HG02798 (cell line): ENCODE data around the gene MAP3K14.

Experiments
- ATAC-seq: cut with Tn5 transposase; IDR thresholded peaks from one replicate; pipeline ENCODE4 v1.9.1; 2021; ENCODE audit warnings: mild to moderate bottlenecking; ENCODE audit not compliant: unreplicated experiment, poor library complexity

MAP3K14 gene

DNA sequence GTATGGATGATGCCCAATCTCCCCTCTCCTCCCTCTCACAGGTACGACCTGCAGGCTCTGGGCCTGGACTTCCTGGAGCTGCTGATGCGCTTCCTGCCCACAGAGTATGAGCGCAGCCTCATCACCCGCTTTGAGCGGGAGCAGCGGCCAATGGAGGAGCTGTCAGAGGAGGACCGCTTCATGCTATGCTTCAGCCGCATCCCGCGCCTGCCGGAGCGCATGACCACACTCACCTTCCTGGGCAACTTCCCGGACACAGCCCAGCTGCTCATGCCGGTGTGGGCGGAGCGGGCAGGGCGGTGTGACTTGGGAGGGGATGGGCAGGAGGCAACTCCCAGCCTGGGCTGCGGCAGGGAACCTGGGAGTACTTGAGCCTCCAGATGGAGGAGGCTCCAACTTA lies 73.1 kb downstream of the MAP3K14 start:
- no peak for ATAC-seq

DNA sequence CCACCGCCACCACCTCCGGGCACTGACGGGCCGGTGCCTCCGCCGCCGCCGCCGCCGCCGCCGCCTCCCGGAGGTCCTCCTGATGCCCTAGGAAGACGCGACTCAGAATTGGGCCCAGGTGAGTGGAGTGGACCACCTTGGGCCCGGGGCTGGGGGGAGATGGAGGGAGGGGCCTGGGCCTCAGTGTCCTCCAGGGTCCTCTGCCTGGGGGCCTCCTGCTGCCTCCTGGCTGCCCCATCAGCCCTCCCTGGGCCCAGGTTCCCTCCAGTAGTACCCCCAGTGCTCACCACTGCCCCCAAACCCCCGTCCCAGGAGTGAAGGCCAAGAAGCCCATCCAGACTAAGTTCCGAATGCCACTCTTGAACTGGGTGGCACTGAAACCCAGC lies 74.8 kb downstream of the MAP3K14 start:
- ATAC-seq, result no peak

GRCh38 chr17:45241328-45242028 lies 75.3 kb downstream of the MAP3K14 start:
- no peak for ATAC-seq

GRCh38 chr17:45240905-45241327 lies 75.9 kb downstream of the MAP3K14 start:
- no peak for ATAC-seq

GRCh38 chr17:45238155-45238774 lies 78.6 kb downstream of the MAP3K14 start:
- ATAC-seq, result no peak

DNA sequence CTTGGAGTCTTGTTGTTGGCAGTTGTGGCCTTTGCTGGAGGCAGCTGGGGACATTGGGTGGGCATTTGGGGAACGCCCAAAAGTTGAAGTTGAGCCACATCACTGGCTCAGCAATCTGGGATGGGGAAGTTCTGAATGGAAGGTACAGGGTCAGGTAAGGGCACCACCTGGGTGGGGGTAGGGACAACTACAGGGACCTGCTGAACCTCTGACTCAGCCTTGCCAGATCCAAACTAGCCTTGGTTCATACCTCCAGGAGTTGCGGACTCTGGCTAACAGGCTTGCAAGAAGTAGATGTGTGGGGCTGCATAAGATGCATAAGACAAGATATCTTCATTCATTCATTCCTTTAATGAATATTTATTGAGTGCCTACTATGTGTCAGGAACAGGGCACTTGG lies 79.1 kb downstream of the MAP3K14 start:
- ATAC-seq, result no peak

- ATAC-seq, result no peak
Measured at GRCh38 chr17:45236282-45236606, 80.6 kb downstream of the MAP3K14 start.

GRCh38 chr17:45235416-45236281 lies 81.2 kb downstream of the MAP3K14 start:
- no peak for ATAC-seq

DNA sequence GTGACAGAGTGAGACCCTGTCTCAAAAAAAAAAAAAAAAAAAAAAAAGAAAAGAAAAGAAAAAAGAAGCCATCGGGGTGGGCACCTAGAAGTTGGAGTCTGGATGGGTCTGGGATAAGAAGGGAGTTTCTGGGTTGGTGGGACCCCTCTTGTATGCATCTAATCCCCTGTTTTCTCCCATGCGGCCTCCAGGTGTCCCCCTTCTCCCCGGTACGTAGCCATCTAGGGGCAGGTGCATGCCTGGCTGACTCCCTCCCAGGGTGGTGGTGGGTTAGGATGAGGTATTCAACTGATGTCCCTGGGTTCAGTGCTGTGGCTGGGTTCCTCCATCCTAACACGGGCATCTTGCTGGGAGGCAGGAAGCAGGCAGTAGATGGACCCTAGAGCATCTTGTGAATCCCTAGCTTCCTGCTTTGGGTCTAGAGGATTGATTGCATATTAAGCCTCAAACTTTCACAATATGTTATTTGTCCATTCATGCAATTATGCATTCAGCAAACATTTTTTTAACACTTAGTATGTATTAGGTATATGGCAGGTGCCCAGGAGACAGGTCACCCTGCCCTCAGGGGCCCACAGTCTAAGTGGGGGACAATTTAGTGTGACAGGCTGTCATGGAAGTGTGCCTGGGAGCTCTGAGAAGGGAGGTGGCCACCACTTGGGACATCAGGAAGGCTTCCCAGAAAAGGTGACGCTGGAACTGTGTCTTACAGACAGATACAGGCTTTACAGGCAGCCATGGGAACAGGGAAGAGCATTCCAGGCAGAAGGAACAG lies 82.0 kb downstream of the MAP3K14 start:
- ATAC-seq, result no peak

GRCh38 chr17:45233423-45233924 lies 83.3 kb downstream of the MAP3K14 start:
- ATAC-seq, result no peak

- no peak for ATAC-seq
Measured at GRCh38 chr17:45232514-45233422, 84.1 kb downstream of the MAP3K14 start.

GRCh38 chr17:45231481-45232116 lies 85.2 kb downstream of the MAP3K14 start:
- ATAC-seq, result no peak

DNA sequence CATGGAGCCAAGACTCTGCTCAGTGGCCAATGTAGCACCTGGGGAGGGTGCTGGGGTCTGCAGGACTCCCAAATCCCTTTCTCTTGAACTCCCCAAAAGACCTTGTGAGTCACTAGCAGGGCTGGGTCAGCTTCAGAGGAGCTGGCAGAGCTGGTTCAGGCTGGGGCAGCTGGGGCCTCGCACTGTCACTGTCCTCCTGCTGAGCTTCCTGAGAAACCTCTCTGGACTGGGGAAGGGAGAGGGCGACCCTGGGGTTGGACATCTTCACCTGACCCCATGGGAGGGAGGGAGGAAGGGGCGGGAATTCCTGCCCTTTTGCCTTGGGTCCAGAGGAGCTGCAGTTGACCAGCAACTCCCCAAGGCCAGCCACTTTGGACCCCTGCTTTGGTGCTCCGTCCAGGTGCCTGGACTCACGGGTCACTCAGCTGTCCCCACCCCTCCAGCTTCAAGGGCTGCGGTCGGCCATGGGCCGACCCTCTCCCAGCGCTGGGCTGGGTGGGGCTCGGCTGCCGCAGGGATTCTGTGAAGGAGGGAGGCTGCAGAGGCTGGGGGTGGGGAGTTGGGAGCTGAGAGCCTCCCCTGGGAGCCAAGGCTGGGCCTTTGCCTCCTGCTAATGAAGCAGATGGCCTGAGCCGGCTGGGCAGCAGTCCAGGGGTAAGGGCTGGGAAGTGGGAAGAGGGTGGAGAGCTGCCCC lies 85.9 kb downstream of the MAP3K14 start:
- ATAC-seq, result no peak

- no peak for ATAC-seq
Measured at GRCh38 chr17:45230410-45230786, 86.4 kb downstream of the MAP3K14 start.

- no peak for ATAC-seq
Measured at GRCh38 chr17:45229681-45230409, 87.0 kb downstream of the MAP3K14 start.

- peak; percentile 30 for ATAC-seq
Measured at GRCh38 chr17:45228763-45229539, 87.9 kb downstream of the MAP3K14 start.
